Spleen (tissue), 7 donors: ENCODE measurements around the gene DRAM1.

Experiments used
- CTCF ChIP-seq, 11 experiments: fragments of 200-600 bp in 7 of 11; fragments of 450-650 bp in 4 of 11; sonication (generic) in 4 of 11; IDR thresholded peaks in 8 of 11; conservative IDR thresholded peaks in 3 of 11; 1 replicate in 7 of 11; 2 replicates in 4 of 11; pipeline versions ENCODE4 v1.4.0 to v1.8.0; 2016 to 2021; ENCODE audit warnings: antibody characterized with exemption in 11 of 11, inconsistent platforms in 4 of 11, mild to moderate bottlenecking in 1 of 11
- POLR2AphosphoS5 ChIP-seq, 3 donors: sonication (generic); formaldehyde crosslinking; IDR thresholded peaks; one replicate each; pipeline ENCODE4 v1.5.1; 2017; ENCODE audit warnings: antibody characterized with exemption in 3 of 3
- donor health status: DM: no; HTN: no; CAD: no; lungs with moderate emphysema.
- donor health status: DM: no; HTN: no; CAD: no.
- donor health status: DM: no; HTN: no; CAD: no.

DNA sequence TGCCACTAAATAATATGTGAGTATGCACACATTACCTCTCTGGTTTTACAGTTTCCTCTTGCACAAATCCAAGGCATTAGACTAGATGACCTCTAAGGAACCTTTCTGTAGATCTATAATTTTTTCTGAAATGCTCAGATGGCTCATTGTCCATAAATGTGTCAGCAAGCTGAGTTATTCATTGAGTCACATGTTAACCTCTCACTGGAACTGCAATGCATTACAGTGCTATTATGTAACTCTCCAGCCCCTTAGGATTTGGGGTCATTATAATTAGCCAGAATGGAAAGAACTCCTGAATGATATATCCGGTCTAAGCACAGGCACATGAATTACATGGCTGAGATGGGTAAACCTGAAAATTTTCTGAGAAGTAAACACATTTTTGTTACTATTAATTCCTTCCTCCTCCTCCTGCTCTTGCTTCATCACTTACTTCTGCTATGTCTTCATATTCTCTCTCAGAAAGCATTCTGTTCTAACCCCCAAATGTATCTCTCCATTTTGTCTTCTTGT lies 20.3 kb upstream of the DRAM1 start:
- TF ChIP-seq CTCF (IDR thresholded peaks at IDR 0.05 in 8 of 11, conservative IDR thresholded peaks at IDR 0.05 in 3 of 11) (no peak), POLR2AphosphoS5 (IDR thresholded peaks at IDR 0.05) (no peak)
